OCI-LY3 (cell line): ENCODE data around the gene ABCA10.
"Not testable (repeated sequence)": the region's sequence is repeated elsewhere in the genome, so short reads cannot be mapped to it uniquely, and the experiment has no call there.

Experiments used
- H2AFZ ChIP-seq: fragments of 200-600, 300-600 bp; shearing (Covaris generic); 2 replicates; pipeline ENCODE4 v1.6.0; 2014; ENCODE audit warnings: antibody characterized with exemption, low read depth, low read length
- H3K27ac ChIP-seq: fragments of 200-600, 300-600 bp; sonication (generic); 2 replicates; pipeline ENCODE4 v1.5.1; 2014; ENCODE audit warnings: mild to moderate bottlenecking, low read length, moderate library complexity, mixed read lengths
- H3K27me3 ChIP-seq: fragments of 200-600, 300-600 bp; sonication (generic); 2 replicates; pipeline ENCODE4 v1.6.1; 2014; ENCODE audit warnings: low read depth, low read length, mixed read lengths
- H3K36me3 ChIP-seq: fragments of 200-600, 300-600 bp; sonication (generic); replicated peaks from 2 replicates; pipeline ENCODE3; 2014; ENCODE audit warnings: low read depth, low read length, mixed read lengths
- H3K4me1 ChIP-seq: fragments of 300-600, 200-600 bp; sonication (generic); 2 replicates; pipeline ENCODE4 v1.6.1; 2014; ENCODE audit warnings: low read length, mixed read lengths
- H3K4me2 ChIP-seq: fragments of 200-600, 300-600 bp; sonication (generic); 2 replicates; pipeline ENCODE4 v1.6.1; 2014; ENCODE audit warnings: low read length, mixed read lengths
- H3K4me3 ChIP-seq: fragments of 300-600, 200-600 bp; sonication (generic); 2 replicates; pipeline ENCODE4 v1.5.1; 2014; ENCODE audit warnings: antibody characterized with exemption, mild to moderate bottlenecking, low read length, moderate library complexity
- H3K79me2 ChIP-seq: fragments of 300-600, 200-600 bp; shearing (Covaris generic); 2 replicates; pipeline ENCODE4 v1.6.1; 2014; ENCODE audit warnings: mild to moderate bottlenecking, low read length, mixed read lengths
- H3K9ac ChIP-seq: fragments of 300-600, 200-600 bp; shearing (Covaris generic); 2 replicates; pipeline ENCODE4 v1.6.0; 2014; ENCODE audit warnings: mild to moderate bottlenecking, low read length, moderate library complexity
- H3K9me3 ChIP-seq: fragments of 200-600, 300-600 bp; shearing (Covaris generic); 2 replicates; pipeline ENCODE4 v1.6.1; 2014; ENCODE audit warnings: low read length, mixed read lengths; ENCODE audit not compliant: insufficient read depth
- H4K20me1 ChIP-seq: fragments of 200-600, 300-600 bp; sonication (generic); 2 replicates; pipeline ENCODE4 v1.6.1; 2016; ENCODE audit warnings: low read length, mixed read lengths; ENCODE audit not compliant: insufficient read depth
- CTCF ChIP-seq: fragments of 200-600, 300-600 bp; sonication (generic); IDR thresholded peaks from 2 replicates; pipeline ENCODE4 v1.5.1; 2014; ENCODE audit warnings: antibody characterized with exemption, low read length, low read depth
- EZH2phosphoT487 ChIP-seq: fragments of 200-600 bp; shearing (Covaris generic); IDR thresholded peaks from 2 replicates; pipeline ENCODE4 v1.6.1; 2018; ENCODE audit warnings: antibody characterized with exemption, mixed run types, low read depth

Gene ABCA10

GRCh38 chr17:69207151-69207550 lies 21.5 kb downstream of the ABCA10 start:
- H3K9ac ChIP-seq, result no peak overlapping the region
- no peak overlapping the region for H2AFZ ChIP-seq
- no peak overlapping the region for H3K27ac ChIP-seq
- no peak overlapping the region for H3K4me2 ChIP-seq
- no peaks in the 10 kb centered on the region for H3K36me3 ChIP-seq
- H3K27me3 ChIP-seq, result no peaks in the 10 kb centered on the region
- H3K79me2 ChIP-seq, result no peaks in the 10 kb centered on the region
- TF ChIP-seq EZH2phosphoT487 (no peak), CTCF (no peak)
- no peaks in the 10 kb centered on the region for H3K4me1 ChIP-seq
- H3K9me3 ChIP-seq, result no peaks in the 10 kb centered on the region
- no peaks in the 10 kb centered on the region for H4K20me1 ChIP-seq
- no peak overlapping the region for H3K4me3 ChIP-seq

GRCh38 chr17:69198238-69198637 lies 30.4 kb downstream of the ABCA10 start:
- no peak overlapping the region for H2AFZ ChIP-seq
- H3K4me1 ChIP-seq, result no peaks in the 10 kb centered on the region
- H3K27ac ChIP-seq, result no peak overlapping the region
- no peak for TF ChIP-seq CTCF
- no peak for TF ChIP-seq EZH2phosphoT487
- no peak overlapping the region for H3K4me3 ChIP-seq
- no peak overlapping the region for H3K4me2 ChIP-seq
- H3K9ac ChIP-seq, result no peak overlapping the region
- no peaks in the 10 kb centered on the region for H3K9me3 ChIP-seq
- H4K20me1 ChIP-seq, result no peaks in the 10 kb centered on the region
- no peaks in the 10 kb centered on the region for H3K79me2 ChIP-seq
- H3K36me3 ChIP-seq, result no peaks in the 10 kb centered on the region
- no peaks in the 10 kb centered on the region for H3K27me3 ChIP-seq

- not testable (repeated sequence) for H3K9me3 ChIP-seq, H2AFZ ChIP-seq, H3K9ac ChIP-seq, H3K27me3 ChIP-seq, H3K4me2 ChIP-seq, H4K20me1 ChIP-seq, H3K27ac ChIP-seq, H3K4me3 ChIP-seq, H3K4me1 ChIP-seq, H3K36me3 ChIP-seq, H3K79me2 ChIP-seq
Observed at GRCh38 chr17:69196105-69196653, 32.4 kb downstream of the ABCA10 start.

GRCh38 chr17:69192754-69193153 lies 35.9 kb downstream of the ABCA10 start:
- Histone ChIP-seq H2AFZ (no peak overlapping the region), H3K27ac (no peak overlapping the region), H3K4me2 (no peak overlapping the region), H3K9me3 (no peaks in the 10 kb centered on the region), H3K27me3 (no peaks in the 10 kb centered on the region), H4K20me1 (no peaks in the 10 kb centered on the region), H3K9ac (no peak overlapping the region), H3K4me3 (no peak overlapping the region), H3K79me2 (no peaks in the 10 kb centered on the region), H3K36me3 (no peaks in the 10 kb centered on the region), H3K4me1 (no peaks in the 10 kb centered on the region)
- no peak for TF ChIP-seq CTCF

GRCh38 chr17:69188796-69189195 lies 39.8 kb downstream of the ABCA10 start:
- no peak overlapping the region for H3K27ac ChIP-seq
- no peak overlapping the region for H3K4me3 ChIP-seq
- no peaks in the 10 kb centered on the region for H3K27me3 ChIP-seq
- H3K79me2 ChIP-seq, result no peaks in the 10 kb centered on the region
- no peak overlapping the region for H2AFZ ChIP-seq
- no peak overlapping the region for H3K9ac ChIP-seq
- TF ChIP-seq CTCF, result no peak
- no peak for TF ChIP-seq EZH2phosphoT487
- no peaks in the 10 kb centered on the region for H3K36me3 ChIP-seq
- H3K4me1 ChIP-seq, result no peaks in the 10 kb centered on the region
- H3K4me2 ChIP-seq, result no peak overlapping the region
- H3K9me3 ChIP-seq, result no peaks in the 10 kb centered on the region
- no peaks in the 10 kb centered on the region for H4K20me1 ChIP-seq
